Measurements from ENCODE around the gene MACROD2. TPM values are rescaled to one million over a fixed set of nuclear protein-coding genes. Genes with fewer than 3 reads are reported as not detected.

The MACROD2 gene
- polyA plus RNA-seq, 1 donor, result 5.4 TPM

DNA sequence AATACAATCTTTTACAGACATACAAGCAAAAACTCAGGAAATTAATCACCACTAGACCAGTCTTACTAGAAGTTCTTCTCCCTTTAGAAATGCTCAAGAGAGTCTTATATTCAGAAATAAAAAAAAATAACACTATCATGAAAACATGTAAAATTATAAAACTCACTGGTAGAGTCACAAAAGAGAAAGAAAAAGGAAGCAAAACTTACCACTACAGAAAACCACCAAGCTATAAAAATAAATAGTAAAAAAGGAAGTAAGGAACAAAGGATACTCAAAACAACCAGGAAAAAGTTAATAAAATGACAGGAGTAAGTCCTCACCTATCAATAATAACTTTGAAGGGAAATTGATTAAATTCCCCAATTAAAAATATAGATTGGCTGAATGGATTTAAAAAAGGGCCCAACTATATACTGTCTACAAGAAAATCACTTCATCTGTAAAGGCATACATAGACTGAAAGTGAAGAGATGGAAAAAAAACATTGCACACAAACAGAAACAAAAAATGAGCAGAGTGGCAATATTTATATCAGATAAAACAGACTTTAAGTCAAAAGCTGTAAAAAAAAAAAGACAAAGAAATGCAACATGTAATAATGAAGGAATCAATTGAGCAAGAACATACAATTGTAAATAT is 2088.4 kb downstream of the MACROD2 start:
- DNase-seq, result no peak
- Histone ChIP-seq H3K4me3 (ENCODE audit: low read length) (no peak overlapping the region), H3K27ac (ENCODE audit: low read length) (no peak overlapping the region), H3K27me3 (ENCODE audit: control insufficient read depth, insufficient read depth, low read length) (no peaks in the 10 kb centered on the region), H3K36me3 (ENCODE audit: control insufficient read depth, insufficient read depth, low read length) (no peaks in the 10 kb centered on the region), H3K4me1 (ENCODE audit: control insufficient read depth, insufficient read depth, low read length) (no peaks in the 10 kb centered on the region), H3K9me3 (ENCODE audit: control insufficient read depth, low read depth, low read length) (no peaks in the 10 kb centered on the region)

DNA sequence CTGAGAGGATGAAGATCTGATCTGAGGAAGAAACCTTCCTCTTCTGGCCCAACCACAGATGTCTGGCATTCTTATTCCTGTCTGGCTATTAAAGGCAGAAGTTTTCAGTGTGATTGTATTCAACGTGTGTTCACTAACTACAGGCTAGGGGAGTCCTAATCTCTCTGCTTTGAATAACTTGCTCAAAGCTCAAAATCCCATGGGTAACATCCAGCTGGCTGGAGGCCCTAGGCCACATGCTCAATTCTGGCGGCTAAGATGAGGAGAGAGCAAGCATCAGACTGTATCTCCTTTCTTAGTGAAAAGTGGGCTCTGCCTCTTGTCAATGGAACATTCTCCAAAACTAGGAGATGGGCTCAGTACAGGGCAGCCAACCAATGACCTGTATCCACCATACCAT is 2099.9 kb downstream of the MACROD2 start:
- no peaks in the 10 kb centered on the region for H3K9me3 ChIP-seq (ENCODE audit: control insufficient read depth, low read depth, low read length)
- DNase-seq, result no peak
- H3K4me3 ChIP-seq (ENCODE audit: low read length), result no peak overlapping the region
- no CpG with 5 or more reads among the region's 2 CpGs for WGBS (ENCODE audit: insufficient coverage, low lambda C conversion rate)
- H3K27me3 ChIP-seq (ENCODE audit: control insufficient read depth, insufficient read depth, low read length), result no peaks in the 10 kb centered on the region
- no peaks in the 10 kb centered on the region for H3K4me1 ChIP-seq (ENCODE audit: control insufficient read depth, insufficient read depth, low read length)
- H3K27ac ChIP-seq (ENCODE audit: low read length), result no peak overlapping the region
- H3K36me3 ChIP-seq (ENCODE audit: control insufficient read depth, insufficient read depth, low read length), result no peaks in the 10 kb centered on the region

DNA sequence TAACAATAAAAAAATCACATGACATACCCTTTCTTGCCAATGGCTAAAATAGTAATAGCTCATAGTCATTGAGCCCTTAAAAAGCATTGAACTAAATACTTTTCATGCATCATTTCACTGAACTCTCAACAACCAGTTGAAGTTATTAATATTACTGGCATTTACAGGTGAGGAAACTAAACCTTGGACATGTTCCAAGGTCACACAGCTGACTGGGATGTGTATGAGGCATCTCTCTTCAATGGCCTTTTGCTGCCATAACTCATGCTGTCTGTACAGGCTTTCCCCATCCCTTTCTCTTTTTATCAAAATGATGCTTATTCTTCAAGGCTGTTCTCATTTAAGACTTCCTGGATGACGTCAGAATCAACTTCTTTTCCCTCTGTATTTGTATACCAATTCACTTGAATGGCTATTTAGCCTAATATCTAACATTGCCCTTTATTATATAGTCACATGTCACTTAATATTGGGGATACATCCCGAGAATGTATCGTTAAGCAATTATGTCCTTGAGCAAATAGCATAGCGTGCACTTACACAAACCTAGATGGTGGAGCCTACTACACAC is 2101.5 kb downstream of the MACROD2 start:
- Histone ChIP-seq H3K4me3 (ENCODE audit: low read length) (no peak overlapping the region), H3K4me1 (ENCODE audit: control insufficient read depth, insufficient read depth, low read length) (no peaks in the 10 kb centered on the region), H3K27me3 (ENCODE audit: control insufficient read depth, insufficient read depth, low read length) (no peaks in the 10 kb centered on the region), H3K36me3 (ENCODE audit: control insufficient read depth, insufficient read depth, low read length) (no peaks in the 10 kb centered on the region), H3K9me3 (ENCODE audit: control insufficient read depth, low read depth, low read length) (no peaks in the 10 kb centered on the region), H3K27ac (ENCODE audit: low read length) (no peak overlapping the region)
- DNase-seq, result no peak
- 83% methylated on average over 1 of the region's 4 CpGs for WGBS (ENCODE audit: insufficient coverage, low lambda C conversion rate)

DNA sequence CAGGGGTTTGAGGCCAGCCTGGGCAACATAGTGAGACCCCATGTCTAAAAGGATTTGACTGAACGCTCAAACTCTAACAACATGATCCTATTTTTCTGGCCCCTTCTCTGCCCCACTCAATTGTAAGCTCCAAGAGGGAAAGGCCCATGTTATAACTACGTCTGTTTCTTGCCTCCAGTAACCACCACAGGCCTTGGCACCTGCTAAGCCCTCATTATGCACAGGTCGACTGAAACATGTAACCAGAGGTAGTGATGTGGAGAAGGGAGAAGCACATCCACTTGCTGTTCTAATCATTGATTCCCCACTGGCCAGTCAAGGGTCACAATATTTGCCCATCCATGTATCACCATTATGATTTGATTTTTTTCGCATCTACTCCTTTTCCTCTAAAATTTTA is 2102.5 kb downstream of the MACROD2 start:
- no peak overlapping the region for H3K27ac ChIP-seq (ENCODE audit: low read length)
- H3K9me3 ChIP-seq (ENCODE audit: control insufficient read depth, low read depth, low read length), result no peaks in the 10 kb centered on the region
- no peaks in the 10 kb centered on the region for H3K27me3 ChIP-seq (ENCODE audit: control insufficient read depth, insufficient read depth, low read length)
- DNase-seq, result no peak
- no peaks in the 10 kb centered on the region for H3K4me1 ChIP-seq (ENCODE audit: control insufficient read depth, insufficient read depth, low read length)
- H3K36me3 ChIP-seq (ENCODE audit: control insufficient read depth, insufficient read depth, low read length), result no peaks in the 10 kb centered on the region
- 100% methylated on average over 1 of the region's 4 CpGs for WGBS (ENCODE audit: insufficient coverage, low lambda C conversion rate)
- H3K4me3 ChIP-seq (ENCODE audit: low read length), result no peak overlapping the region

DNA sequence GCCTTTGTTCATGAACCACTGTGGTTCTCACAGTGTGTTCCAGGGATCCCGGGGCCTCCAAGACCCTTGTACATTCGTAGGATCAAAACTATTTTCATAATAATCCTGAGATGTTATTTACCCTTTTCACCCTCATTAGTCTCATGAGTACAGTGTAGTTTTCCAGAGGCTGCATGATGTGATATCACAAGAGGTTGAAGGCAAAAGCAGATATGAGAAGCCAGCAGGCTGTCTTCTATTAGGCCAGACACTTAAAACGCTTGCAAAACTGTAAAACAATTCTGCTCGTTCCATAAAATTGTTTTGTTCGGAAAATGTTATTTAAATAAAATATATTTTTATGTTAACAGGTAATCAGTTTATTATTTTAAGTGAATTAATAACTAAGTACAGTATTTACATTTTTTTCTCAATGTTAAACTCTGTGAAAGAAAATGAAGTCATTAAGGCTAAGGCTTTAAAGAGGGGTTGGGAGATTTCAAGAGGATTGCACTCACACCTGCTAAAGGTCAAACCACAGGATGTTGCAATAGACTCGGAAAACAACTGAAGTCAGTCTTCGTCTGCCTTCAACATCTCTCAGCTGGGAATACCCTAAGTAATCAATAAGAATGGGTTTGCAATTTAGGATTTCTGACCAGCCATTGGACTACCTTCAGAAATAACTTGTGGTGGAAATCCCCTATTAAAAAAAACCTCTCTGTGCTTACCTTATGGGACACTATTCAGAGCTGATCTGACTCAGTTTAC is 2103.7 kb downstream of the MACROD2 start:
- DNase-seq, result peak; percentile 20 to 46
- H3K36me3 ChIP-seq (ENCODE audit: control insufficient read depth, insufficient read depth, low read length), result no peaks in the 10 kb centered on the region
- no peaks in the 10 kb centered on the region for H3K4me1 ChIP-seq (ENCODE audit: control insufficient read depth, insufficient read depth, low read length)
- H3K27ac ChIP-seq (ENCODE audit: low read length), result no peak overlapping the region
- H3K9me3 ChIP-seq (ENCODE audit: control insufficient read depth, low read depth, low read length), result no peaks in the 10 kb centered on the region
- no peak overlapping the region for H3K4me3 ChIP-seq (ENCODE audit: low read length)
- H3K27me3 ChIP-seq (ENCODE audit: control insufficient read depth, insufficient read depth, low read length), result no peaks in the 10 kb centered on the region
- WGBS (ENCODE audit: insufficient coverage, low lambda C conversion rate), result 45% methylated on average over 4 of the region's 7 CpGs

DNA sequence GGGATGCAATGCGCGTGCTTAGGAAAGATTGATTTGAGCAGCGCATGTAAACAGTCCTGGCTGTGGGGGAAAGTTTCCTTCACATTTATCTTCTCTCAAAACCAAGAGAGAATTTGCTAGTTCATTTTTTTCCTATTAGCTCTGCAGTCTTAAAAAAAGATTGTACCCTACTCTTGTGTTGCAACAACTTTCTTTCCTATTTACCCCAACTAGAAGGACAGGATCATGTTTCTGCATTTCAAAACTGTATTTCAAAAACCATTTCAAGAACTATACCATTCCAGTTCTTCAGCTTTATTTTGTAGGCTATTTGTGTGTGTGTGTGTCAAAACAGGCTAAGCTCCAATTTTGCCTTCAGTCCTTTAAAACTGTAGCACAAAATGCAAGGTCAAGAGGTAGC is 2104.8 kb downstream of the MACROD2 start:
- DNase-seq, result no peak
- H3K4me3 ChIP-seq (ENCODE audit: low read length), result no peak overlapping the region
- H3K27ac ChIP-seq (ENCODE audit: low read length), result no peak overlapping the region

DNA sequence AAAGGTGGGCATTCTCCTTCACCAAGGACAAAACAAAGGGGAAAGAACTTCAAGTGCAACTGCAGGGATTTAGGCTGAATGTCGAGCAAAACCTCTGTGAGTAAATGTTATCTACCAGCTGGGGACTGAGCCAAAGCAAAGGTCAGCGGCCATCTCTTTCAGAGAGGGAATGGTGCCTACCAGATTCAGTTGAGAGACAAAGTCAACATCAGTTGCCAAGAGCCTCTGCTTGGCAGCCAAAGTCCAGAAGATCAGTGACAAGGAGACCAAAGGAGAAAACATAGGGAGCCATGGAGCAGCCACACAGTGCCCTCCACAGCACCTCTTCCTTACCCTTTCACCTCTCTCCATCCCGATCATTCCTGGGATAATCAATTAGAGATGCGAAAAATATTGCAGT is 2105.5 kb downstream of the MACROD2 start:
- no peaks in the 10 kb centered on the region for H3K4me1 ChIP-seq (ENCODE audit: control insufficient read depth, insufficient read depth, low read length)
- no peaks in the 10 kb centered on the region for H3K9me3 ChIP-seq (ENCODE audit: control insufficient read depth, low read depth, low read length)
- no peak for DNase-seq
- no peak overlapping the region for H3K27ac ChIP-seq (ENCODE audit: low read length)
- 93% methylated on average over 3 of the region's 4 CpGs for WGBS (ENCODE audit: insufficient coverage, low lambda C conversion rate)
- H3K27me3 ChIP-seq (ENCODE audit: control insufficient read depth, insufficient read depth, low read length), result no peaks in the 10 kb centered on the region
- H3K4me3 ChIP-seq (ENCODE audit: low read length), result no peak overlapping the region
- H3K36me3 ChIP-seq (ENCODE audit: control insufficient read depth, insufficient read depth, low read length), result no peaks in the 10 kb centered on the region

More for the DNA sequence above, 2104.8 kb downstream of the MACROD2 start:
- Histone ChIP-seq H3K4me1 (ENCODE audit: control insufficient read depth, insufficient read depth, low read length) (no peaks in the 10 kb centered on the region), H3K27me3 (ENCODE audit: control insufficient read depth, insufficient read depth, low read length) (no peaks in the 10 kb centered on the region), H3K36me3 (ENCODE audit: control insufficient read depth, insufficient read depth, low read length) (no peaks in the 10 kb centered on the region), H3K9me3 (ENCODE audit: control insufficient read depth, low read depth, low read length) (no peaks in the 10 kb centered on the region)
- WGBS (ENCODE audit: insufficient coverage, low lambda C conversion rate), result no CpG with 5 or more reads among the region's 3 CpGs

Other genes starting within 250 kb of the MACROD2 start
- 20.0 TPM for gene ESF1, start 210.6 kb upstream of the MACROD2 start, polyA plus RNA-seq
- gene NDUFAF5, start 210.5 kb upstream of the MACROD2 start, polyA plus RNA-seq, result 22.7 TPM
- gene SEL1L2, start 4.9 kb upstream of the MACROD2 start, polyA plus RNA-seq, result not detected